Measurements from ENCODE around the gene ENDOD1.

DNA sequence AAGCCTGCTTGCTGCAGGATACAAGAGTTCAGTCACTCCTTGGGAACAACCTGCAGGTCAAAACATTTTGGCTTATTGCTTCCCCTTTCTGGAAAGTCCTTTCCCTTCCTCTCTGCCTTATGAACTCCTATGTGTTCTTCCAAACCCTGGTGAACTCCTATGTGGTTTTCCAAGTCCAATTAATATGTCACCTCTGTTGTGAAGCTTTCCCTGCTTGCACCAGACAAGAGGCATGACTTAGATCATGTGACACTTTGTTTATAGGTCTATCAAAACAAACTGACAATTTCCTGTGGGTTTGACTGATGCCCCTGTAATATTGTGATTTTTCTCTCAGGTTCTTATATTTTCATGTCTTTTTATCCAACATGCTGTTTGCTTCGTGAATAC is 64.2 kb downstream of the ENDOD1 start:
- TF ChIP-seq CTCF (IDR thresholded peaks at IDR 0.05) (no peak), ZNF121 (CRISPR knock-in tag; IDR thresholded peaks at IDR 0.05) (no peak), TCF7 (CRISPR knock-in tag; IDR thresholded peaks at IDR 0.05; ENCODE audit: low read depth) (no peak), GABPB1 (CRISPR knock-in tag; IDR thresholded peaks at IDR 0.05) (no peak), ATF2 (CRISPR knock-in tag; IDR thresholded peaks at IDR 0.05; ENCODE audit: borderline replicate concordance, low read depth) (no peak), CREM (CRISPR knock-in tag; IDR thresholded peaks at IDR 0.05) (no peak)
- TF ChIP-seq, protein P1, sequence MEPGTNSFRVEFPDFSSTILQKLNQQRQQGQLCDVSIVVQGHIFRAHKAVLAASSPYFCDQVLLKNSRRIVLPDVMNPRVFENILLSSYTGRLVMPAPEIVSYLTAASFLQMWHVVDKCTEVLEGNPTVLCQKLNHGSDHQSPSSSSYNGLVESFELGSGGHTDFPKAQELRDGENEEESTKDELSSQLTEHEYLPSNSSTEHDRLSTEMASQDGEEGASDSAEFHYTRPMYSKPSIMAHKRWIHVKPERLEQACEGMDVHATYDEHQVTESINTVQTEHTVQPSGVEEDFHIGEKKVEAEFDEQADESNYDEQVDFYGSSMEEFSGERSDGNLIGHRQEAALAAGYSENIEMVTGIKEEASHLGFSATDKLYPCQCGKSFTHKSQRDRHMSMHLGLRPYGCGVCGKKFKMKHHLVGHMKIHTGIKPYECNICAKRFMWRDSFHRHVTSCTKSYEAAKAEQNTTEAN (CRISPR knock-in tag; IDR thresholded peaks at IDR 0.05), result no peak

Data from WTC11 (cell line).